ENCODE measurements around the gene KLK12.

KLK12 gene

DNA sequence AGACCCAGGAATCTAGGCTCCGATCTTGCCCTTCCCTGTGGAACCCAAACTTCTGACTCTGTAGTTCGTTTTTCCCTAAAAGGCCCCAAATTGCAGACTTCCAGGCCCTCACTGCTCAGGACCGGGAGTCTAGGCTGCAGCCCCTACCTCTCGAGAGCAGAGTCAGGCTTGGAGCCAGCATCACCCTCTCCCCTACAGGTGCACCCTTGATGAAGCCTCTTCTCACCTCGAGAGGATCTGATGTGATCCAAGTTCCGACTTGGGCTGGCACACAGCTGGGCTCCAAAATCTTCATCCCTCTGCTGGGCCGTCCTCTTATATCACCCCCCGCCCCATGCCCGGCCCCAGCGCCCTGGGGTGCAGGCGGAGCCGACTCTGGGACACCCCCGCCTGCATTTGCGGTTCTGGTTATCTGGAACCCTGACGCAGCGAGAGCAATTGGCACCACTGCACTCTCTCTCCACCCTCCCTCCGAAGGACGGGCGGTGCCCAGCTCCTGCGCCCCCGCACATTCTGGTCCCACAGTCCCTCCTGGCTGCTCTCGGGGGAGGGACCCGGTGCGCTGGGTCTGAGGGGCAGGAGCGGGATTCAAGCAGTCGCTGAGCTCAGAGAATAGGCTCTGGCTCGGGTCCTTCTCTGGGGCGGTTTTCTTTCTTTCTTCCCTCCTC is 51.0 kb downstream of the KLK12 start, which contains the start of gene KLK7:
TSS of gene KLK7 (minus strand) at position 293 of the 668 bp plus-strand sequence. CDS start 1,518 bp downstream, outside the sequence.
- DNase-seq (ENCODE audit: low read depth in 2 of 3, low spot score in 1 of 3), result no peak

DNA sequence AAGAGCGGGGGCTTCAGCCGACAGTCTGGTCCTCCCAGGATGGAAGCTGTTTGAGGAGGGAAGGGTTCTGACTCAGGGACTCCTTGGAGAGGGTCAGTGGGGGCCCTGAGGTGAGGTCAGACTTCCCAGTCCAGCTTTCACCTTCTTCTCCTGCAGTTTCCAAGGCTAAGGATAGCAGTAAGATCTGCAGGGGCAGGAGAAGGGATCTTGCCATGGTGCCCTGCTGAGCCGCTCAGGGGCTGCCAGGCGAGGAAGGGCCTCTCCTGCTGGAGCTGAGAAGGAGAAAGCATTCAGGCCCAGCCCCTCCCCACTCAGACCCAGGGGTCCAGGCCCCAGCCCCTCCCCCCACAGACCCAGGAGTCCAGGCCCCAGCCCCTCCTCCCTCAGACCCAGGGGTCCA is 52.6 kb downstream of the KLK12 start:
- DNase-seq (ENCODE audit: low read depth in 2 of 3, low spot score in 1 of 3), result no peak

GRCh38 chr19:50981587-50982146 is 53.1 kb downstream of the KLK12 start:
- DNase-seq (ENCODE audit: low read depth in 2 of 3, low spot score in 1 of 3), result no peak

DNA sequence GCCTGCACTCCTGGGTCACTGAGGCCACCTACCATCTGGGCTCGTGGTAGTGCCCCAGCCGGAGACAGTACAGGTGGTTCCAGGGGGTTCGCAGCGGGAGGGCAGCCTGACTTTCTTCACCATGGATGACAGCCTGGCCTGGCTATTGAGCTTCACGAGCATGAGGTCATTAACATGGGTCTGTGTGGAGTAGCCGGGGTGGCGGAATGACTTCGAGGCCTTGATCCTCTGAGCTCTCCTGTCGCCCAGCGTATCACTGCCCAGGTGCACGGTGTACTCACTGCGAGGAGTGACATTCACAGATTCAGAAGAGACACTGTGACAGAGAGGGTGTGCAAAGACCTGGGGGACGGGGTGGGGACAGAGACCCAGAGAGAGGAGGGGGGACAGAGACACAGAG is 54.6 kb downstream of the KLK12 start:
- DNase-seq (ENCODE audit: low read depth in 2 of 3, low spot score in 1 of 3), result no peak

- DNase-seq (ENCODE audit: low read depth in 2 of 3, low spot score in 1 of 3), result no peak
These were observed 55.0 kb downstream of the KLK12 start for GRCh38 chr19:50979758-50980157.
